IMR-90 (cell line): ENCODE results near the gene MGAT3.

Experiments used
- BHLHE40 ChIP-seq: fragments of 150-350 bp; IDR thresholded peaks from 2 replicates; pipeline ENCODE4 v1.6.1; 2016; ENCODE audit warnings: mild to moderate bottlenecking, low read depth, low read length
- CEBPB ChIP-seq: IDR thresholded peaks from 2 replicates; pipeline ENCODE4 v1.6.1; 2012; ENCODE audit warnings: low read depth, low read length, improper control_type of control experiment
- MAZ ChIP-seq: IDR thresholded peaks from 2 replicates; pipeline ENCODE4 v1.6.1; 2012; ENCODE audit warnings: low read depth, mild to moderate bottlenecking, low read length, improper control_type of control experiment, moderate library complexity, borderline replicate concordance
- POLR2A ChIP-seq: IDR thresholded peaks from 2 replicates; pipeline ENCODE4 v1.6.1; 2012; ENCODE audit warnings: mild to moderate bottlenecking, low read depth, low read length
- RFX5 ChIP-seq: IDR thresholded peaks from 2 replicates; pipeline ENCODE4 v1.8.0; 2012; ENCODE audit warnings: low read depth, mild to moderate bottlenecking, low read length, moderate library complexity
- SMC3 ChIP-seq: fragments of 150-350 bp; IDR thresholded peaks from 2 replicates; pipeline ENCODE4 v1.6.1; 2016; ENCODE audit warnings: low read depth, mild to moderate bottlenecking, antibody characterized with exemption, low read length, moderate library complexity
- TF ChIP-seq, protein P1 (sequence below): conservative IDR thresholded peaks from 2 replicates; pipeline ENCODE4 v1.5.1; 2012; ENCODE audit warnings: mild to moderate bottlenecking, low read depth, low read length, improper control_type of control experiment
- TF ChIP-seq, protein P2 (sequence below): fragments of 150-350 bp; IDR thresholded peaks from 2 replicates; pipeline ENCODE4 v1.6.1; 2017; ENCODE audit warnings: mild to moderate bottlenecking, antibody characterized with exemption, low read length, low read depth

DNA sequence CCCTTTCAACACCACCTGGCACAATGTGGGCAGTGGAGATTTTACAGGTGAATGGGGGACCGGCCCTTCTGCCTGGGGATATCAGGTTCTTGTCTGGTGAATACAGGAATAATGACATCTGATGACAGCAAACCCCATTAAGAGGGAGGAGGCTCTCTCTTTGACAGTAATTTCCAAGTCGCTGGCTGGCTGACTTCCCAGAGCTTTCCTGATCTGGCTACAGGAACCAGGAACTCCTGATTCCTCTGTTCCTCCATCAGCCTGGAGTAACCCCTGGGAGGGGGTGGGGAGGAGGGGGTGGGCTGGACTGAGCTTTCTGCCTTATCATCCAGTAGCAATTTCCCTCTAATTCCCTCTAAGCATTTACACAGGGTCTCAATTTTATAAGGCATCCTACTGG is 41.6 kb downstream of the MGAT3 start:
- no peak for TF ChIP-seq SMC3
- TF ChIP-seq, protein P1, sequence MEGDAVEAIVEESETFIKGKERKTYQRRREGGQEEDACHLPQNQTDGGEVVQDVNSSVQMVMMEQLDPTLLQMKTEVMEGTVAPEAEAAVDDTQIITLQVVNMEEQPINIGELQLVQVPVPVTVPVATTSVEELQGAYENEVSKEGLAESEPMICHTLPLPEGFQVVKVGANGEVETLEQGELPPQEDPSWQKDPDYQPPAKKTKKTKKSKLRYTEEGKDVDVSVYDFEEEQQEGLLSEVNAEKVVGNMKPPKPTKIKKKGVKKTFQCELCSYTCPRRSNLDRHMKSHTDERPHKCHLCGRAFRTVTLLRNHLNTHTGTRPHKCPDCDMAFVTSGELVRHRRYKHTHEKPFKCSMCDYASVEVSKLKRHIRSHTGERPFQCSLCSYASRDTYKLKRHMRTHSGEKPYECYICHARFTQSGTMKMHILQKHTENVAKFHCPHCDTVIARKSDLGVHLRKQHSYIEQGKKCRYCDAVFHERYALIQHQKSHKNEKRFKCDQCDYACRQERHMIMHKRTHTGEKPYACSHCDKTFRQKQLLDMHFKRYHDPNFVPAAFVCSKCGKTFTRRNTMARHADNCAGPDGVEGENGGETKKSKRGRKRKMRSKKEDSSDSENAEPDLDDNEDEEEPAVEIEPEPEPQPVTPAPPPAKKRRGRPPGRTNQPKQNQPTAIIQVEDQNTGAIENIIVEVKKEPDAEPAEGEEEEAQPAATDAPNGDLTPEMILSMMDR, result no peak
- no peak for TF ChIP-seq CEBPB
- TF ChIP-seq, protein P2, sequence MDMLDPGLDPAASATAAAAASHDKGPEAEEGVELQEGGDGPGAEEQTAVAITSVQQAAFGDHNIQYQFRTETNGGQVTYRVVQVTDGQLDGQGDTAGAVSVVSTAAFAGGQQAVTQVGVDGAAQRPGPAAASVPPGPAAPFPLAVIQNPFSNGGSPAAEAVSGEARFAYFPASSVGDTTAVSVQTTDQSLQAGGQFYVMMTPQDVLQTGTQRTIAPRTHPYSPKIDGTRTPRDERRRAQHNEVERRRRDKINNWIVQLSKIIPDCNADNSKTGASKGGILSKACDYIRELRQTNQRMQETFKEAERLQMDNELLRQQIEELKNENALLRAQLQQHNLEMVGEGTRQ, result no peak
- no peak for TF ChIP-seq POLR2A
- TF ChIP-seq BHLHE40, result no peak
- TF ChIP-seq RFX5, result no peak
- no peak for TF ChIP-seq MAZ
